Mononuclear cell (primary cell): Measurements from ENCODE around the gene TRIM25. TPM values are rescaled to one million over a fixed set of nuclear protein-coding genes. Genes with fewer than 3 reads are reported as not detected.
A peak's percentile ranks its signal among the peaks of the same experiment; 100 is the strongest.

Experiments used
- H3K27me3 ChIP-seq: 2 replicates; pipeline ENCODE4 v1.6.0; 2011; ENCODE audit warnings: low read length, control low read depth; ENCODE audit not compliant: insufficient read depth
- H3K4me1 ChIP-seq: 2 replicates; pipeline ENCODE4 v1.5.1; 2011; ENCODE audit warnings: mild to moderate bottlenecking, low read length, control low read depth; ENCODE audit not compliant: insufficient read depth
- H3K4me3 ChIP-seq: 2 replicates; pipeline ENCODE4 v1.5.1; 2011; ENCODE audit warnings: mild to moderate bottlenecking, low read length, moderate library complexity
- H3K9me3 ChIP-seq: 2 replicates; pipeline ENCODE4 v1.5.1; 2011; ENCODE audit warnings: low read depth, mild to moderate bottlenecking, control low read depth, low read length
- total RNA-seq: library from RNA; depleted of rRNA; stranded (reverse); fragments of >200 nt; gene quantifications from one replicate; pipeline ENCODE4 v1.2.3, GENCODE V29; 2012

TRIM25 gene
- total RNA-seq, 1 donor: 33.4 TPM

- peak overlapping the region; percentile 87 for H3K4me3 ChIP-seq
- no peaks in the 10 kb centered on the region for H3K9me3 ChIP-seq
- no peaks in the 10 kb centered on the region for H3K27me3 ChIP-seq
- H3K4me1 ChIP-seq: peaks cover 82% of the 10 kb centered on the region
These were observed 1.5 kb downstream of the TRIM25 start for GRCh38 chr17:56912105-56912999.

DNA sequence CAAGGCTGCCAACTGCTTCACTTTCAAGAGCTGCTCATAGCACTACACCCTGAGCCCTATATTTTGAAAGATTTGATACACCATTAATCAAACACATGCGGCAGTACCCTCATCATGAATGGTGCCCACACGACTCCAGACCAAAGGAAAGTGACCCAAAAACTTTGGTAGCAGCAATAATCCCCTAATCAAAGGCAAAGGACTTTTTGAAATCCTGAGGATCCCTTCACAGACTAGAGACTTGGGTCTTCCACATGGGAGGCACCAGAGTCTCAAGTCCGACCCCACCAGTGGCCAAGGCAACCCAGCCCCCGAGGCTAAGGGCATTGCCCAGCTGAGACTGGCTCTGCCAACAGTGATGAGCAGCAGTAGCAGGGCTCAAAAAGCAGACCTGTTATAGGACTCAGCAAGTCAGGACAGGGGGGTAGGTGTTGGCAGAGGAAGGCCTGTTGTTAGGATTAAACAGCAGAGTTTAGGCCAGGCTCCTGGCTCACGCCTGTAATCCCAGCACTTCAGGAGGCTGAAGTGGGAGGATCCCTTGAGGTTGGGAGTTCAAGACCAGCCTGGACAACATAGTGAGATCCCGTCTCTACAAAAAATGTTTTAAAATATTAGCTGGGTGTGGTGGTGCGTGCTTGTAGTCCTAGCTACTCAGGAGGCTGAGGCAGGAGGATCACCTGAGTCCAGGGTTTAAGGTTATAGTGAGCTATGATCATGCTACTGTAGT lies 3.2 kb downstream of the TRIM25 start:
- H3K27me3 ChIP-seq: no peaks in the 10 kb centered on the region
- H3K9me3 ChIP-seq: no peaks in the 10 kb centered on the region
- H3K4me3 ChIP-seq: peak overlapping the region; percentile 11
- H3K4me1 ChIP-seq: peaks cover 82% of the 10 kb centered on the region

DNA sequence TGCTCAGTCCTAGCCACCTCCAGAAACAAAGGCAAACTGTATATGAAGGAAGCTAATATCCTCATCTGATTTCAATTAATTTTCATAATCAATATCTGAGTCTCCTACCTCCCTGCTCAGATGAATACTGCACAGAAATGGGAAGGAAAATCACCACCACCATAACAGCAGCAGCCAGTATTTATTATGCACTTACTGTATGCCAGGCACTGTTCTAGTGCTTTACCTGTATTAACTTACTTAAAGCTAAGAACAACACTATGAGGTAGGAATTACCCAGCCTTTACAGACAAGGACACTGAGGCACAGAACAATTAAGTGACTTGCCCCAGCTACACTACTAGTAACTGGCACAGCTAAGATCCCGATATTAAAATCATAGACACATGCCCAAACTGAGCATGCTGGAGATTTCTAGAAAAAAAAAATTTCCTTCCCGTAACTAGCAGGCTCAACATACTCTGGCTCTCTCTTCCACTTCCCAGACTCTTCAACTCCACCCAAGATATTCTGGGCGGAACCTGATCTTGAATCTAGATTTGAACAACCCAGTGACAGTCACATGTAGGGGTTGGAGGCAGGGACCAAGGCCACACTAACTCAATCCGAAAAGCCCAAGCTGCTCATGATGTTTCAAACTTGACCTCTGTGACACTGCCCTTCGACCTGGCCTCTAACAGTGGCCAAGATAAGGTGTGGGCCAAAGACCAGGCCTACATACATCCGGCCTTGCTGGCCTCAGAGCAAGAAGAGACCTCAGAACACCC lies 3.9 kb downstream of the TRIM25 start:
- H3K4me3 ChIP-seq: peak overlapping the region; percentile 11
- peaks cover 75% of the 10 kb centered on the region for H3K4me1 ChIP-seq
- H3K27me3 ChIP-seq: no peaks in the 10 kb centered on the region
- no peaks in the 10 kb centered on the region for H3K9me3 ChIP-seq

DNA sequence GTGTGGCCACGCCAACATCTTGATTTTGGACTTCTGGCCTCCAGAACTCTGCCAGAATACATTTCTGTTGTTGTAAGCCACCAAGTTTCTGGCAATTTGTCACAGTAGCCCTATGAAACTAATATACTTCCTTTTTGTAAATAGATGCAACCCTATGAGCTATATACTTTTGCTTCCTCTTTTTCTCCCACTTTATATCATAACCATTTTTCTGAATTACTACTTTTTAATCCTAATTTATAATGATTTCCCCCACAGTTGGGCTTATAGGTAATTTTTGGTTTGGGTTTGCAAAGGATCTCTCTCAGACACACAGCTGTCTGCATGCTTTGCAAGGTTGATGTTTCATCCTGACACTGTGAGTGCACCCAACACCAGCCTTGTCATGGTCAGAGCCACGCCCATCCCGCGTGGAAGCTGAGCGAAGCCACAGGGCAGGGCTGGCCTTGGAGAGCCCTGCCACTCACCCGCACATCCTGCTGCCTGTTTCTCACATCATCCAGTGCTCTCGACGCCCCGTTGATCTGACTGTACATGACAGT lies 5.8 kb downstream of the TRIM25 start:
- no peak overlapping the region for H3K4me3 ChIP-seq
- H3K4me1 ChIP-seq: peaks cover 76% of the 10 kb centered on the region

DNA sequence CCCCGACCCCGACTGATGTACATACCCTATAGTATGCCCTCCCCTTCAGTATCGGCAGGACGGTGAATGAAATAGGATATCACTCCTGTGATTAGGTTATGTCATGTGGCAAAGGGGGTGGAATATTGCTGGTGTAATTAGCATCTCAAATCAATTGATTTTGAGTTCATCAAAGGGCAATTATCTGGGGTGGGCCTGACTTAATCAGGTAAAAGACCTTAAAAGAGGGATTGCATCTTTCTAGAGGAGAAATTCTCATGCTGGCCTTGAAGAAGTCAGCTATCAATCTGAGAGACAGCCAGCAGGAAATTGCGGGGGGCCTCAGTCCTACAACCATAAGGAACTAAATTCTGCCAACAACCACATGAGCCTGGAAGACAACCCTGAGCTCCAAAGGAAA lies 10.3 kb downstream of the TRIM25 start:
- H3K4me1 ChIP-seq: peaks cover 33% of the 10 kb centered on the region

More for the DNA sequence above, 5.8 kb downstream of the TRIM25 start:
- Histone ChIP-seq H3K9me3 (no peaks in the 10 kb centered on the region), H3K27me3 (no peaks in the 10 kb centered on the region)

GRCh38 chr17:56902348-56902747 lies 11.5 kb downstream of the TRIM25 start:
- H3K4me1 ChIP-seq: peaks cover 30% of the 10 kb centered on the region
- no peaks in the 10 kb centered on the region for H3K9me3 ChIP-seq
- no peak overlapping the region for H3K4me3 ChIP-seq
- no peaks in the 10 kb centered on the region for H3K27me3 ChIP-seq

More for the DNA sequence above, 10.3 kb downstream of the TRIM25 start:
- no peaks in the 10 kb centered on the region for H3K27me3 ChIP-seq
- H3K4me3 ChIP-seq: no peak overlapping the region
- no peaks in the 10 kb centered on the region for H3K9me3 ChIP-seq

- H3K27me3 ChIP-seq: no peaks in the 10 kb centered on the region
- peaks cover 16% of the 10 kb centered on the region for H3K4me1 ChIP-seq
- no peak overlapping the region for H3K4me3 ChIP-seq
- no peaks in the 10 kb centered on the region for H3K9me3 ChIP-seq
These were observed 14.4 kb downstream of the TRIM25 start for GRCh38 chr17:56899403-56899802.

DNA sequence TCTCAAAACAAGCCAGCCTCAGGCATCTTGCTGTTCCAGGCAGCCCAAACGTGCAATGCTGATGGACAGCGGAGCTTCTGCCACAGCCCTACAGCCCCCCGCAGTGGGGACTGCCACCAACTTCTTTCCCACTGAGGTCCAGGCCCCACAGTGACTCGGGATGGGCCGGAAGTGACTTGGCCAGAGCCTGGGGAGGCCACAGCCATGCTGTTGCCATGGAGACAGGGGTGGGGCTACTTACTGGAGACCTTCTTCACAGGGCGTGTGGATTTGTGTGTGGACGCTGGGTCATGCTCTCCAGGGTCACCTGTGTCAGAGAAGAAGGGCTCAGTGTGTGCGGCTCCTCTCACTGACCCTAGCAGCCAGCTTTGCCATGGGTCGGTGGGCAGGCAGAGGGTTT lies 15.0 kb downstream of the TRIM25 start:
- H3K27me3 ChIP-seq: no peaks in the 10 kb centered on the region
- peaks cover 16% of the 10 kb centered on the region for H3K4me1 ChIP-seq
- no peak overlapping the region for H3K4me3 ChIP-seq
- H3K9me3 ChIP-seq: no peaks in the 10 kb centered on the region

- Histone ChIP-seq H3K27me3 (no peaks in the 10 kb centered on the region), H3K4me3 (no peak overlapping the region), H3K4me1 (peaks cover 10% of the 10 kb centered on the region), H3K9me3 (no peaks in the 10 kb centered on the region)
These were observed 16.0 kb downstream of the TRIM25 start for GRCh38 chr17:56897646-56898424.

GRCh38 chr17:56896968-56897359 lies 16.9 kb downstream of the TRIM25 start:
- Histone ChIP-seq H3K9me3 (no peaks in the 10 kb centered on the region), H3K27me3 (no peaks in the 10 kb centered on the region), H3K4me1 (peaks cover 10% of the 10 kb centered on the region), H3K4me3 (no peak overlapping the region)

DNA sequence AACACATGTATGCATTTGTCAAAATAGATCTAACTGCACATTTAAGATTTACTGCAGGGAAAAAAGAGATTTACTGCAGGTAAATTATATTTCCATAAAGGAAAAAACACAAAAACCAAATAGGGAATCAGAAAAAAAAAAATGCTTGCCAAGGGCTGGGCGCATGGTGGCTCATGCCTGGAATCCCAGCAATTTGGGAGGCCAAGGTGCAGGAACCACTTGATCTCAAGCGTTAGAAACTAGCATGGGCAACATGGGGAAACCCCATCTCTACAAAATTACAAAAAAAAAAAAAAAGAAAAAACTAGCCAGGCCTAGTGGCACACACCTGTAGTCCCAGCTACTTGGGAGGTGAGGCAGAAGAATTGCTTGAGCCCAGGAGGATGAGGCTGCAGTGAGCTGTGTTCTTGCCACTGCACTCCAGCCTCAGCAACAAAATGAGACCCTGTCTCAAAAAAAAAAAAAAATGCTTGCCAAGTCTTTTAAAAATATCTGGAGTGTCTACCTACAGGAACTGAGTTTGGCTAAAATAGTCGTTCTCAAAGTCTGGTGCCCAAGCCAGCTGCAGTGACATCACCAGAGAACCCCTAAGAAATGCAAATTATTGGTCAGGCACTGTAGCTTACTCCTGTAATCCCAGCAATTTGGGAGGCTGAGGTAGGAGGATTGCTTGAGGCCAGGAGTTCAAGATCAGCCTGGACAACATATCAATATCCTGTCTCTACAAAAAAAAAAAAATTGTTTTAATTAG lies 17.5 kb downstream of the TRIM25 start:
- peaks cover 10% of the 10 kb centered on the region for H3K4me1 ChIP-seq
- H3K9me3 ChIP-seq: no peaks in the 10 kb centered on the region
- H3K4me3 ChIP-seq: no peak overlapping the region
- no peaks in the 10 kb centered on the region for H3K27me3 ChIP-seq

GRCh38 chr17:56894859-56895455 lies 18.9 kb downstream of the TRIM25 start:
- Histone ChIP-seq H3K4me3 (no peak overlapping the region), H3K4me1 (peaks cover 10% of the 10 kb centered on the region), H3K9me3 (no peaks in the 10 kb centered on the region), H3K27me3 (no peaks in the 10 kb centered on the region)

DNA sequence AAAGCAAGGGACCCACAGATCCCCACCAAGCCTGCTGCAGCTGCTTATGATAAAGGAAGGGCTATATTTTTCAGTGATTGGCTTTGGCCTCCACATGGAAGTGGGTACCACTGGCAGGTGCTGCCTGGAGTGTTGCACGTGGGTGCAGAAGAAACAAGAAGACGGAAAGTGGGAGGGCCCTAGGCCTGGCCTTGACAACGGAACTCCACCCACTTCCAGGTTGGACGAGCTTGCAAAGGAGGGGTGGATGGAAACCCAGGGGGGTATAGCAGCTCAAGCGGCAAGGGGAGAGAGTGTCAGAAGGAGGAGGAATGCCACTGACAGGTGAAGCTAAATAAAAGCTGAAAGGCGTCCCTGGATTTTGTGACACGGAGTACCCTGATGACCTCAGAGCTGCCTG lies 20.3 kb downstream of the TRIM25 start:
- Histone ChIP-seq H3K4me1 (peaks cover 10% of the 10 kb centered on the region), H3K27me3 (no peaks in the 10 kb centered on the region), H3K9me3 (no peaks in the 10 kb centered on the region), H3K4me3 (no peak overlapping the region)
